HEK293 (cell line): ENCODE measurements around the gene MYO1G.

Source experiments
- BCL11A ChIP-seq: fragments of 450-650 bp; formaldehyde crosslinking; IDR thresholded peaks from 2 replicates; pipeline ENCODE4 v1.5.1; 2016; ENCODE audit warnings: low read depth, missing biosample characterization, missing genetic modification characterization
- GFI1B ChIP-seq: fragments of 450-650 bp; formaldehyde crosslinking; IDR thresholded peaks from 2 replicates; pipeline ENCODE4 v1.5.1; 2016; ENCODE audit warnings: missing biosample characterization, missing genetic modification characterization
- GLIS1 ChIP-seq: fragments of 450-650 bp; formaldehyde crosslinking; IDR thresholded peaks from 2 replicates; pipeline ENCODE4 v1.5.1; 2016; ENCODE audit warnings: missing biosample characterization, missing genetic modification characterization
- KLF1 ChIP-seq: fragments of 450-650 bp; formaldehyde crosslinking; IDR thresholded peaks from 2 replicates; pipeline ENCODE4 v1.5.1; 2016; ENCODE audit warnings: missing biosample characterization, missing genetic modification characterization
- KLF8 ChIP-seq: fragments of 450-650 bp; formaldehyde crosslinking; IDR thresholded peaks from 2 replicates; pipeline ENCODE4 v1.5.1; 2016; ENCODE audit warnings: missing biosample characterization, missing genetic modification characterization
- MEIS1 ChIP-seq: sonication (generic); formaldehyde crosslinking; IDR thresholded peaks from 2 replicates; pipeline ENCODE4 v1.8.1; 2022; ENCODE audit warnings: missing genetic modification reagents, mild to moderate bottlenecking, borderline replicate concordance
- SP2 ChIP-seq: fragments of 450-650 bp; formaldehyde crosslinking; IDR thresholded peaks from 2 replicates; pipeline ENCODE4 v1.5.1; 2016; ENCODE audit warnings: missing biosample characterization, missing genetic modification characterization
- SP7 ChIP-seq: fragments of 450-650 bp; formaldehyde crosslinking; IDR thresholded peaks from 2 replicates; pipeline ENCODE4 v1.5.1; 2016; ENCODE audit warnings: missing biosample characterization, missing genetic modification characterization
- WT1 ChIP-seq: fragments of 450-650 bp; formaldehyde crosslinking; IDR thresholded peaks from 2 replicates; pipeline ENCODE4 v1.5.1; 2016; ENCODE audit warnings: missing biosample characterization, missing genetic modification characterization
- ZFP3 ChIP-seq: fragments of 450-650 bp; formaldehyde crosslinking; IDR thresholded peaks from 2 replicates; pipeline ENCODE4 v1.5.1; 2016; ENCODE audit warnings: low read depth, missing biosample characterization, missing genetic modification characterization
- ZFP41 ChIP-seq: fragments of 450-650 bp; formaldehyde crosslinking; IDR thresholded peaks from 2 replicates; pipeline ENCODE4 v1.5.1; 2016; ENCODE audit warnings: missing biosample characterization, missing genetic modification characterization, borderline replicate concordance
- ZNF121 ChIP-seq: fragments of 450-650 bp; formaldehyde crosslinking; IDR thresholded peaks from 2 replicates; pipeline ENCODE4 v1.5.1; 2016; ENCODE audit warnings: missing biosample characterization, missing genetic modification characterization
- ZNF132 ChIP-seq: fragments of 450-650 bp; formaldehyde crosslinking; IDR thresholded peaks from 2 replicates; pipeline ENCODE4 v1.5.1; 2017; ENCODE audit warnings: missing biosample characterization, missing genetic modification characterization, borderline replicate concordance
- ZNF19 ChIP-seq: fragments of 450-650 bp; formaldehyde crosslinking; IDR thresholded peaks from 2 replicates; pipeline ENCODE4; 2016; ENCODE audit warnings: missing biosample characterization, missing genetic modification characterization, low read depth
- ZNF24 ChIP-seq: fragments of 450-650 bp; formaldehyde crosslinking; IDR thresholded peaks from 2 replicates; pipeline ENCODE4 v1.5.1; 2016; ENCODE audit warnings: missing biosample characterization, missing genetic modification characterization
- ZNF341 ChIP-seq: fragments of 450-650 bp; formaldehyde crosslinking; IDR thresholded peaks from 2 replicates; pipeline ENCODE4; 2016; ENCODE audit warnings: low read depth, missing biosample characterization, missing genetic modification characterization
- ZNF391 ChIP-seq: fragments of 450-650 bp; formaldehyde crosslinking; IDR thresholded peaks from 2 replicates; pipeline ENCODE4 v1.5.1; 2016; ENCODE audit warnings: low read depth, missing biosample characterization, missing genetic modification characterization, borderline replicate concordance
- ZNF433 ChIP-seq: fragments of 450-650 bp; formaldehyde crosslinking; IDR thresholded peaks from 2 replicates; pipeline ENCODE4 v1.5.1; 2016; ENCODE audit warnings: missing biosample characterization, missing genetic modification characterization, low read depth
- ZNF473 ChIP-seq: fragments of 450-650 bp; formaldehyde crosslinking; IDR thresholded peaks from 2 replicates; pipeline ENCODE4 v1.5.1; 2017; ENCODE audit warnings: missing biosample characterization, missing genetic modification characterization
- ZNF529 ChIP-seq: fragments of 450-650 bp; formaldehyde crosslinking; IDR thresholded peaks from 2 replicates; pipeline ENCODE4 v1.5.1; 2017; ENCODE audit warnings: missing genetic modification characterization, missing biosample characterization; ENCODE audit not compliant: insufficient replicate concordance
- ZNF600 ChIP-seq: fragments of 450-650 bp; formaldehyde crosslinking; IDR thresholded peaks from 2 replicates; pipeline ENCODE4 v1.5.1; 2016; ENCODE audit warnings: missing biosample characterization, missing genetic modification characterization
- ZNF610 ChIP-seq: fragments of 450-650 bp; formaldehyde crosslinking; IDR thresholded peaks from 2 replicates; pipeline ENCODE4 v1.5.1; 2016; ENCODE audit warnings: missing biosample characterization, missing genetic modification characterization, borderline replicate concordance
- ZNF621 ChIP-seq: fragments of 450-650 bp; formaldehyde crosslinking; IDR thresholded peaks from 2 replicates; pipeline ENCODE4 v1.5.1; 2017; ENCODE audit warnings: missing biosample characterization, missing genetic modification characterization
- ZNF623 ChIP-seq: fragments of 450-650 bp; formaldehyde crosslinking; IDR thresholded peaks from 2 replicates; pipeline ENCODE4 v1.5.1; 2016; ENCODE audit warnings: missing biosample characterization, missing genetic modification characterization
- ZNF624 ChIP-seq: fragments of 450-650 bp; formaldehyde crosslinking; IDR thresholded peaks from 2 replicates; pipeline ENCODE4 v1.5.1; 2017; ENCODE audit warnings: missing biosample characterization, missing genetic modification characterization
- ZNF776 ChIP-seq: fragments of 450-650 bp; formaldehyde crosslinking; IDR thresholded peaks from 2 replicates; pipeline ENCODE4 v1.5.0; 2017; ENCODE audit warnings: missing biosample characterization, missing genetic modification characterization, borderline replicate concordance
- ZNF791 ChIP-seq: fragments of 450-650 bp; formaldehyde crosslinking; IDR thresholded peaks from 2 replicates; pipeline ENCODE4 v1.5.1; 2016; ENCODE audit warnings: missing biosample characterization, missing genetic modification characterization
- TF ChIP-seq, protein P1 (sequence below): fragments of 450-650 bp; formaldehyde crosslinking; IDR thresholded peaks from 2 replicates; pipeline ENCODE4 v1.5.1; 2016; ENCODE audit warnings: missing biosample characterization, missing genetic modification characterization
- TF ChIP-seq, protein P2 (sequence below): fragments of 450-650 bp; formaldehyde crosslinking; IDR thresholded peaks from 2 replicates; pipeline ENCODE4 v1.5.1; 2017; ENCODE audit warnings: missing biosample characterization, missing genetic modification characterization
- TF ChIP-seq, protein P3 (sequence below): fragments of 450-650 bp; formaldehyde crosslinking; IDR thresholded peaks from 2 replicates; pipeline ENCODE4 v1.5.1; 2016; ENCODE audit warnings: missing biosample characterization, missing genetic modification characterization
- TF ChIP-seq, protein P4 (sequence below): fragments of 450-650 bp; IDR thresholded peaks from 2 replicates; pipeline ENCODE4 v1.5.1; 2018; ENCODE audit warnings: missing biosample characterization, missing genetic modification characterization

MYO1G gene

DNA sequence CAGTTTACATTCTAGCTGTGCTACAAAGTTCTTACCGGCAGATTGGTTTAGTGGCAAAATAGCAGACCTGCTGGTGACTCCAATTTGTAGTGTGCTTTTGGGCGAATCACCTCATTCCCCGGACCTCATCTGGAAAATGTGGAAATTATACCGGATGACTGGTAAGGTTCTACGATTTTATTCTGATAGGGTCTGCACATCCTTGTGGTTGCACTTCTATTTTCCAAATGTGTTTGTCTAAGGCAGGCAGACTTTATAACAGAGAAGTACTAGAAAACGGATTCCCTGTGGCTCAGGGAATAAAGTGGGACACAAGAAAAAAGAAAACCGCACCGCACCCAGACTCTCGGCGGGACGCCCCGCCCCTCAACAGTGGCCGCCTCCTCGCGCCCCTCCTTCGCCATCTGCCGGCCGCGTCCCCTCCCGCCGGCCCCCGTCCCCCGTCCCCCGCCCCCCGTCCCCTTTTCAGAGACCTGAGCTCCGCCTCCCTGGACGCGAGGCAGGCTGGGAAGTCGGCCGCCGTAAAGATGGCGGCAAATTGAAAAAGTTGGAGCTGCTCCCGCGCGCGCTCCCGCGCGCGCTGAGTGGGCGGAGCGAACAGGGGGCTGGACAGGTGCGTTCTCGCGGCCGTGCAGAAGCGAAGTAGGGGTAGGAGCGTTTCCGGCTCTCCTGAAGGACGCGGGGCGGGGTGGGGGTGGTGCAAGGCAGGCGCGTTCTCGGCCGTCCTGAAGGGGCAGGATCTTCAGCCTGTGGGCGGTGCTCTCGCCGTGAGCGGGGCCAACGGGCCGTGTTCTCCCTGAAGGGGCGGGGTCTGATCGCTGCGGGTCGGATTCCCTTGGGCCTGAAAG is 20.7 kb upstream of the MYO1G start (continued):
- TF ChIP-seq ZNF624 (tag by site-specific recombination) (no peak), KLF1 (tag by site-specific recombination) (no peak), ZNF391 (tag by site-specific recombination) (no peak), GLIS1 (no peak), ZNF473 (tag by site-specific recombination) (no peak), ZNF621 (tag by site-specific recombination) (no peak), ZFP3 (tag by site-specific recombination) (no peak), ZNF776 (tag by site-specific recombination) (no peak), WT1 (tag by site-specific recombination) (no peak), SP7 (tag by site-specific recombination) (0 out of 2 replicates have a peak, but pooled peaks have one; percentile 4), ZNF121 (tag by site-specific recombination) (no peak), ZFP41 (tag by site-specific recombination) (no peak), ZNF132 (tag by site-specific recombination) (no peak), ZNF24 (tag by site-specific recombination) (no peak), ZNF341 (tag by site-specific recombination) (no peak; the same call in 1 of the 2 replicates), ZNF19 (no peak), GFI1B (tag by site-specific recombination) (no peak), ZNF610 (tag by site-specific recombination) (no peak), ZNF600 (peak; percentile 33; the same call in 1 of the 2 replicates), MEIS1 (no peak), ZNF623 (tag by site-specific recombination) (no peak), SP2 (tag by site-specific recombination) (peak; percentile 84), ZNF791 (tag by site-specific recombination) (no peak), ZNF529 (tag by site-specific recombination) (no peak), KLF8 (tag by site-specific recombination) (peak; percentile 43), ZNF433 (tag by site-specific recombination) (no peak), BCL11A (tag by site-specific recombination) (no peak)
- TF ChIP-seq, protein P1, sequence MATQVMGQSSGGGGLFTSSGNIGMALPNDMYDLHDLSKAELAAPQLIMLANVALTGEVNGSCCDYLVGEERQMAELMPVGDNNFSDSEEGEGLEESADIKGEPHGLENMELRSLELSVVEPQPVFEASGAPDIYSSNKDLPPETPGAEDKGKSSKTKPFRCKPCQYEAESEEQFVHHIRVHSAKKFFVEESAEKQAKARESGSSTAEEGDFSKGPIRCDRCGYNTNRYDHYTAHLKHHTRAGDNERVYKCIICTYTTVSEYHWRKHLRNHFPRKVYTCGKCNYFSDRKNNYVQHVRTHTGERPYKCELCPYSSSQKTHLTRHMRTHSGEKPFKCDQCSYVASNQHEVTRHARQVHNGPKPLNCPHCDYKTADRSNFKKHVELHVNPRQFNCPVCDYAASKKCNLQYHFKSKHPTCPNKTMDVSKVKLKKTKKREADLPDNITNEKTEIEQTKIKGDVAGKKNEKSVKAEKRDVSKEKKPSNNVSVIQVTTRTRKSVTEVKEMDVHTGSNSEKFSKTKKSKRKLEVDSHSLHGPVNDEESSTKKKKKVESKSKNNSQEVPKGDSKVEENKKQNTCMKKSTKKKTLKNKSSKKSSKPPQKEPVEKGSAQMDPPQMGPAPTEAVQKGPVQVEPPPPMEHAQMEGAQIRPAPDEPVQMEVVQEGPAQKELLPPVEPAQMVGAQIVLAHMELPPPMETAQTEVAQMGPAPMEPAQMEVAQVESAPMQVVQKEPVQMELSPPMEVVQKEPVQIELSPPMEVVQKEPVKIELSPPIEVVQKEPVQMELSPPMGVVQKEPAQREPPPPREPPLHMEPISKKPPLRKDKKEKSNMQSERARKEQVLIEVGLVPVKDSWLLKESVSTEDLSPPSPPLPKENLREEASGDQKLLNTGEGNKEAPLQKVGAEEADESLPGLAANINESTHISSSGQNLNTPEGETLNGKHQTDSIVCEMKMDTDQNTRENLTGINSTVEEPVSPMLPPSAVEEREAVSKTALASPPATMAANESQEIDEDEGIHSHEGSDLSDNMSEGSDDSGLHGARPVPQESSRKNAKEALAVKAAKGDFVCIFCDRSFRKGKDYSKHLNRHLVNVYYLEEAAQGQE (tag by site-specific recombination): no peak
- TF ChIP-seq, protein P2, sequence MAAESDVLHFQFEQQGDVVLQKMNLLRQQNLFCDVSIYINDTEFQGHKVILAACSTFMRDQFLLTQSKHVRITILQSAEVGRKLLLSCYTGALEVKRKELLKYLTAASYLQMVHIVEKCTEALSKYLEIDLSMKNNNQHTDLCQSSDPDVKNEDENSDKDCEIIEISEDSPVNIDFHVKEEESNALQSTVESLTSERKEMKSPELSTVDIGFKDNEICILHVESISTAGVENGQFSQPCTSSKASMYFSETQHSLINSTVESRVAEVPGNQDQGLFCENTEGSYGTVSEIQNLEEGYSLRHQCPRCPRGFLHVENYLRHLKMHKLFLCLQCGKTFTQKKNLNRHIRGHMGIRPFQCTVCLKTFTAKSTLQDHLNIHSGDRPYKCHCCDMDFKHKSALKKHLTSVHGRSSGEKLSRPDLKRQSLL: no peak
- TF ChIP-seq, protein P3, sequence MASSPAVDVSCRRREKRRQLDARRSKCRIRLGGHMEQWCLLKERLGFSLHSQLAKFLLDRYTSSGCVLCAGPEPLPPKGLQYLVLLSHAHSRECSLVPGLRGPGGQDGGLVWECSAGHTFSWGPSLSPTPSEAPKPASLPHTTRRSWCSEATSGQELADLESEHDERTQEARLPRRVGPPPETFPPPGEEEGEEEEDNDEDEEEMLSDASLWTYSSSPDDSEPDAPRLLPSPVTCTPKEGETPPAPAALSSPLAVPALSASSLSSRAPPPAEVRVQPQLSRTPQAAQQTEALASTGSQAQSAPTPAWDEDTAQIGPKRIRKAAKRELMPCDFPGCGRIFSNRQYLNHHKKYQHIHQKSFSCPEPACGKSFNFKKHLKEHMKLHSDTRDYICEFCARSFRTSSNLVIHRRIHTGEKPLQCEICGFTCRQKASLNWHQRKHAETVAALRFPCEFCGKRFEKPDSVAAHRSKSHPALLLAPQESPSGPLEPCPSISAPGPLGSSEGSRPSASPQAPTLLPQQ: no peak
- TF ChIP-seq, protein P4, sequence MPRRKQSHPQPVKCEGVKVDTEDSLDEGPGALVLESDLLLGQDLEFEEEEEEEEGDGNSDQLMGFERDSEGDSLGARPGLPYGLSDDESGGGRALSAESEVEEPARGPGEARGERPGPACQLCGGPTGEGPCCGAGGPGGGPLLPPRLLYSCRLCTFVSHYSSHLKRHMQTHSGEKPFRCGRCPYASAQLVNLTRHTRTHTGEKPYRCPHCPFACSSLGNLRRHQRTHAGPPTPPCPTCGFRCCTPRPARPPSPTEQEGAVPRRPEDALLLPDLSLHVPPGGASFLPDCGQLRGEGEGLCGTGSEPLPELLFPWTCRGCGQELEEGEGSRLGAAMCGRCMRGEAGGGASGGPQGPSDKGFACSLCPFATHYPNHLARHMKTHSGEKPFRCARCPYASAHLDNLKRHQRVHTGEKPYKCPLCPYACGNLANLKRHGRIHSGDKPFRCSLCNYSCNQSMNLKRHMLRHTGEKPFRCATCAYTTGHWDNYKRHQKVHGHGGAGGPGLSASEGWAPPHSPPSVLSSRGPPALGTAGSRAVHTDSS (tag by site-specific recombination): no peak
